GM23338 (cell line): ENCODE results near the gene COBL. TPM values are rescaled to one million over a fixed set of nuclear protein-coding genes. Genes with fewer than 3 reads are reported as not detected.

Experiments used
- ATAC-seq: fragments of 200-7000 bp; cut with Tn5 transposase; 3 replicates; pipeline ENCODE4 v1.9.1; 2020
- DNase-seq: peaks from one replicate; pipeline ENCODE4 v3.0.0-alpha.2; 2015; ENCODE audit warnings: low spot score
- H2AFZ ChIP-seq: fragments of 200-600 bp; sonication (generic); 2 replicates; pipeline ENCODE4 v1.8.0; 2016; ENCODE audit warnings: antibody characterized with exemption, mild to moderate bottlenecking, moderate library complexity
- H3F3A ChIP-seq: fragments of 200-600 bp; sonication (generic); replicated peaks from 2 replicates; pipeline ENCODE4 v1.8.0; 2017; ENCODE audit warnings: antibody characterized with exemption, mixed run types, low read depth
- H3K27ac ChIP-seq: fragments of 200-600 bp; sonication (generic); 2 replicates; pipeline ENCODE4 v1.6.1; 2016; ENCODE audit warnings: low read depth
- H3K27me3 ChIP-seq: fragments of 200-600 bp; sonication (generic); 2 replicates; pipeline ENCODE4 v1.8.0; 2016; ENCODE audit warnings: mild to moderate bottlenecking, mixed run types, moderate library complexity; ENCODE audit not compliant: insufficient read depth
- H3K36me3 ChIP-seq: fragments of 200-600 bp; sonication (generic); 2 replicates; pipeline ENCODE4 v1.8.0; 2016; ENCODE audit warnings: mild to moderate bottlenecking; ENCODE audit not compliant: insufficient read depth
- H3K4me1 ChIP-seq: fragments of 200-600 bp; sonication (generic); 2 replicates; pipeline ENCODE4 v1.8.0; 2016; ENCODE audit warnings: mild to moderate bottlenecking, moderate library complexity; ENCODE audit not compliant: insufficient read depth
- H3K4me2 ChIP-seq: fragments of 200-600 bp; sonication (generic); 2 replicates; pipeline ENCODE4 v1.7.1; 2017; ENCODE audit warnings: mixed run types
- H3K4me3 ChIP-seq: fragments of 200-600 bp; sonication (generic); 2 replicates; pipeline ENCODE4 v1.6.1; 2016; ENCODE audit warnings: mixed run types
- H3K79me2 ChIP-seq: fragments of 200-600 bp; sonication (generic); replicated peaks from 2 replicates; pipeline ENCODE4 v1.8.0; 2017; ENCODE audit warnings: mild to moderate bottlenecking; ENCODE audit not compliant: insufficient read depth
- H3K9me2 ChIP-seq: fragments of 200-600 bp; sonication (generic); 2 replicates; pipeline ENCODE4 v1.8.0; 2017; ENCODE audit not compliant: insufficient read depth
- H4K20me1 ChIP-seq: fragments of 200-600 bp; sonication (generic); replicated peaks from 2 replicates; pipeline ENCODE4 v1.8.0; 2017; ENCODE audit warnings: mild to moderate bottlenecking; ENCODE audit not compliant: insufficient read depth
- H3K27ac Mint-ChIP-seq: 2 replicates; pipeline ENCODE4 v1.8.0; 2020; ENCODE audit warnings: inconsistent platforms, mild to moderate bottlenecking, moderate library complexity, mixed read lengths
- H3K27me3 Mint-ChIP-seq: 3 replicates; pipeline ENCODE4 v1.8.0; 2022; ENCODE audit warnings: low read depth, mild to moderate bottlenecking, moderate library complexity, mixed read lengths, inconsistent platforms; ENCODE audit not compliant: insufficient read depth, poor library complexity
- H3K36me3 Mint-ChIP-seq: 3 replicates; pipeline ENCODE4 v1.8.0; 2021; ENCODE audit warnings: low read depth, mild to moderate bottlenecking, inconsistent platforms, moderate library complexity, mixed read lengths
- H3K4me1 Mint-ChIP-seq: 3 replicates; pipeline ENCODE4 v1.8.0; 2020; ENCODE audit warnings: mild to moderate bottlenecking, inconsistent platforms, mixed read lengths
- H3K4me3 Mint-ChIP-seq: 3 replicates; pipeline ENCODE4 v1.8.0; 2021; ENCODE audit warnings: moderate library complexity, mild to moderate bottlenecking, inconsistent platforms, mixed read lengths
- H3K9me3 Mint-ChIP-seq: 3 replicates; pipeline ENCODE4 v1.8.0; 2020; ENCODE audit warnings: moderate library complexity, mild to moderate bottlenecking, inconsistent platforms, mixed read lengths
- CREB1 ChIP-seq: fragments of 250-450 bp; sonication (Bioruptor Pico); IDR thresholded peaks from 2 replicates; pipeline ENCODE4 v1.5.0; 2020; ENCODE audit warnings: low read depth, mild to moderate bottlenecking, moderate library complexity
- CTCF ChIP-seq, 2 experiments: fragments of 200-600 bp in 1 of 2; sonication (generic) in 1 of 2; conservative IDR thresholded peaks; 2 replicates each; pipeline versions ENCODE4 v1.5.1 to v1.6.1; 2016 to 2017; ENCODE audit warnings: antibody characterized with exemption in 2 of 2, low read depth in 2 of 2, mild to moderate bottlenecking in 2 of 2, moderate library complexity in 1 of 2
- ETS1 ChIP-seq: IDR thresholded peaks from 2 replicates; pipeline ENCODE4 v1.6.1; 2016; ENCODE audit warnings: antibody characterized with exemption
- EZH2 ChIP-seq: fragments of 200-600 bp; sonication (generic); IDR thresholded peaks from one replicate; pipeline ENCODE4 v1.8.0; 2017; ENCODE audit warnings: antibody characterized with exemption, mild to moderate bottlenecking, low read depth; ENCODE audit not compliant: unreplicated experiment
- EZH2phosphoT487 ChIP-seq: fragments of 200-600 bp; sonication (generic); IDR thresholded peaks from one replicate; pipeline ENCODE4 v1.8.1; 2018; ENCODE audit warnings: antibody characterized with exemption; ENCODE audit not compliant: unreplicated experiment
- JUNB ChIP-seq: IDR thresholded peaks from one replicate; pipeline ENCODE4 v1.6.1; 2016; ENCODE audit warnings: antibody characterized with exemption; ENCODE audit not compliant: unreplicated experiment
- NANOG ChIP-seq: IDR thresholded peaks from 2 replicates; pipeline ENCODE4 v1.6.1; 2016; ENCODE audit warnings: antibody characterized with exemption, borderline replicate concordance
- POLR2AphosphoS5 ChIP-seq: IDR thresholded peaks from 2 replicates; pipeline ENCODE4 v1.6.1; 2016; ENCODE audit warnings: antibody characterized with exemption, low read depth
- REST ChIP-seq: IDR thresholded peaks from one replicate; pipeline ENCODE4 v1.6.1; 2018; ENCODE audit warnings: antibody characterized with exemption; ENCODE audit not compliant: unreplicated experiment
- STAT1 ChIP-seq: IDR thresholded peaks from one replicate; pipeline ENCODE4 v1.6.1; 2016; ENCODE audit warnings: antibody characterized with exemption; ENCODE audit not compliant: unreplicated experiment
- ZNF114 ChIP-seq: fragments of 250-450 bp; sonication (Bioruptor Pico); IDR thresholded peaks from 2 replicates; pipeline ENCODE4 v1.5.0; 2020; ENCODE audit warnings: mild to moderate bottlenecking, moderate library complexity
- ZNF331 ChIP-seq: fragments of 250-450 bp; sonication (Bioruptor Pico); IDR thresholded peaks from 2 replicates; pipeline ENCODE4 v1.5.0; 2020; ENCODE audit warnings: low read depth, mild to moderate bottlenecking, moderate library complexity
- ZNF462 ChIP-seq: fragments of 250-450 bp; sonication (Bioruptor Pico); IDR thresholded peaks from 2 replicates; pipeline ENCODE4 v1.5.0; 2020; ENCODE audit warnings: mild to moderate bottlenecking, moderate library complexity
- polyA plus RNA-seq: library from polyadenylated mRNA; unstranded; fragments of >200 nt; fragmentation: Nextera tagmentation; extraction: Ambion mirVana; gene quantifications from 2 replicates; pipeline ENCODE4 v1.2.1, GENCODE V29; 2016
- total RNA-seq: library from RNA; depleted of rRNA; stranded (reverse); fragments of >200 nt; shearing (Covaris generic); gene quantifications from 2 replicates; pipeline ENCODE4 v1.2.3, GENCODE V29; 2014

The COBL gene
- total and polyA plus RNA-seq, 2 experiments from 2014 or later = 18.3 to 51.9 TPM

- no peaks in the 10 kb centered on the region for H3K27me3 Mint-ChIP-seq
- H3K36me3 Mint-ChIP-seq = no peaks in the 10 kb centered on the region
- H3K4me3 Mint-ChIP-seq = no peak overlapping the region
- Histone ChIP-seq H3K36me3 (no peaks in the 10 kb centered on the region), H3K4me1 (peaks cover 5% of the 10 kb centered on the region), H3K9me2 (no peaks in the 10 kb centered on the region), H3K79me2 (peaks cover 87% of the 10 kb centered on the region), H4K20me1 (peaks cover 10% of the 10 kb centered on the region), H3F3A (no peaks in the 10 kb centered on the region), H2AFZ (no peak overlapping the region), H3K27ac (peak overlapping the region; percentile 22; the same call in 1 of the 2 replicates), H3K4me2 (no peak overlapping the region), H3K27me3 (no peaks in the 10 kb centered on the region), H3K4me3 (no peak overlapping the region)
- ATAC-seq (no peak), DNase-seq (no peak)
- no peak overlapping the region for H3K27ac Mint-ChIP-seq
- no peaks in the 10 kb centered on the region for H3K9me3 Mint-ChIP-seq
- H3K4me1 Mint-ChIP-seq = peaks cover 16% of the 10 kb centered on the region
- no peak for TF ChIP-seq POLR2AphosphoS5
- no peak for TF ChIP-seq EZH2
- TF ChIP-seq STAT1 = no peak
- TF ChIP-seq EZH2phosphoT487 = no peak
- no peak for TF ChIP-seq NANOG
- TF ChIP-seq ZNF331 (CRISPR knock-in tag) = no peak
- TF ChIP-seq ZNF114 = no peak
- no peak for TF ChIP-seq CTCF (conservative IDR thresholded peaks at IDR 0.05; ENCODE audit: low read depth in 2 of 2)
- TF ChIP-seq ZNF462 = no peak
- no peak for TF ChIP-seq CREB1 (CRISPR knock-in tag)
- no peak for TF ChIP-seq REST
- TF ChIP-seq ETS1 = no peak
- no peak for TF ChIP-seq JUNB
These were observed 59.7 kb downstream of the COBL start for GRCh38 chr7:51256916-51257315.
